AG08396 (cell line): Measurements from ENCODE around the gene LGALS3BP.
"Not testable (repeated sequence)": the region's sequence is repeated elsewhere in the genome, so short reads cannot be mapped to it uniquely, and the experiment has no call there.

Experiments
- DNase-seq: peaks from one replicate; pipeline ENCODE4 v3.0.0; 2012; ENCODE audit warnings: low spot score, mixed read lengths

The LGALS3BP gene

GRCh38 chr17:78979780-78980623, at the start of gene LGALS3BP:
TSS of gene LGALS3BP (minus strand) at chr17:78979923. CDS start at chr17:78977191, 2,732 bp downstream.
- DNase-seq = peak; percentile 93

- no peak for DNase-seq
Measured at GRCh38 chr17:79028496-79029326, 49.0 kb upstream of the LGALS3BP start.

- DNase-seq = no peak
Measured at GRCh38 chr17:79027925-79028491, 48.3 kb upstream of the LGALS3BP start.

GRCh38 chr17:79027274-79027924, 47.7 kb upstream of the LGALS3BP start:
- no peak for DNase-seq

GRCh38 chr17:79026376-79027273, 46.9 kb upstream of the LGALS3BP start:
- DNase-seq = peak; percentile 86

- no peak for DNase-seq
Measured at GRCh38 chr17:79024901-79025737, 45.4 kb upstream of the LGALS3BP start.

- peak; percentile 61 for DNase-seq
Measured at GRCh38 chr17:79023886-79024771, 44.4 kb upstream of the LGALS3BP start, which contains the start of gene C1QTNF1. TSS of gene C1QTNF1 (plus strand) at chr17:79024169. CDS start at chr17:79043969, 19,800 bp downstream.

GRCh38 chr17:79023180-79023705, 43.5 kb upstream of the LGALS3BP start:
- DNase-seq = no peak

GRCh38 chr17:79022507-79022991, 42.8 kb upstream of the LGALS3BP start:
- no peak for DNase-seq

GRCh38 chr17:79021929-79022328, 42.2 kb upstream of the LGALS3BP start:
- DNase-seq = not testable (repeated sequence)

GRCh38 chr17:79020631-79021301, 41.0 kb upstream of the LGALS3BP start:
- DNase-seq = no peak

GRCh38 chr17:79019632-79020584, 40.2 kb upstream of the LGALS3BP start:
- peak; percentile 65 for DNase-seq

GRCh38 chr17:79019261-79019631, 39.5 kb upstream of the LGALS3BP start:
- no peak for DNase-seq

- DNase-seq = no peak
Measured at GRCh38 chr17:79018370-79018695, 38.6 kb upstream of the LGALS3BP start.

- DNase-seq = no peak
Measured at GRCh38 chr17:79017546-79018369, 38.0 kb upstream of the LGALS3BP start.

- no peak for DNase-seq
Measured at GRCh38 chr17:79014158-79014758, 34.5 kb upstream of the LGALS3BP start.
